ENCODE results near the gene GPR84. TPM values are rescaled to one million over a fixed set of nuclear protein-coding genes. Genes with fewer than 3 reads are reported as not detected.

Gene GPR84
- total and polyA plus RNA-seq, 2 of the 13 experiments (the other 11 are each of a cell fraction or from before 2014, with no cell fraction given) = not detected

DNA sequence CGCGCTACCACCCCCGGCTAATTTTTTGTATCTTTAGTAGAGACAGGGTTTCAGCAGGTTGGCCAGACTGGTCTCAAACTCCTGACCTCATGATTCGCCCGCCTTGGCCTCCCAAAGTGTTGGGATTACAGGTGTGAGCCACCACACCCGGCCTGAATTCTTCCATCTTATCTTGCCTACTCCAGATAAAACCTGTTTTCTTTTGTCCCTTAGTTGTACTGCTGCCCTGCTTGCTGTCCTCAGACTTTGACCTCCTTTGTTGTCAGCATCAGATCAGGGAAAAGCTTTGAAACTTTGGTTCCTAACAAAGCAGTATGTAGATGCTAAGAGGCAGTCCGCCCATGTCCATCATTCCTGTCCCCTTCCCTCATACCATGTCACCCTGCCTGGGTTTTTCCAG is 23.4 kb downstream of the GPR84 start (continued):
- TF ChIP-seq PAXIP1 (CRISPR knock-in tag; conservative IDR thresholded peaks at IDR 0.05) (0 out of 2 replicates have a peak, but pooled peaks have one; percentile 11), ZNF460 (CRISPR knock-in tag; IDR thresholded peaks at IDR 0.05; ENCODE audit: borderline replicate concordance) (peak; percentile 93), RBFOX2 (IDR thresholded peaks at IDR 0.05; ENCODE audit: low read depth, low read length) (no peak)

- H3K9ac ChIP-seq (ENCODE audit: insufficient read depth, low read depth, low read length) = no peak overlapping the region
- H3K36me3 ChIP-seq (replicated peaks in 1 of 2; ENCODE audit: control insufficient read depth in 1 of 2, insufficient read depth in 2 of 2, low read length in 2 of 2) = peaks cover 10 to 29% of the 10 kb centered on the region in 2 experiments
- WGBS (ENCODE audit: low lambda C conversion rate) = 96% methylated on average over 4 of the region's 4 CpGs
- in situ Hi-C loops (cut with HindIII; ENCODE audit: extremely low pct_ligation_motif_present, low pct_unique_long_range_greater_than_20kb) = no loop called here
- no peaks in the 10 kb centered on the region for H3K27me3 ChIP-seq (ENCODE audit: control insufficient read depth in 1 of 2, insufficient read depth in 2 of 2, low read length in 2 of 2)
- H3K4me2 ChIP-seq (ENCODE audit: low read depth, low read length) = no peak overlapping the region
- ATAC-seq = no peak
- H3K4me3 ChIP-seq (replicated peaks in 1 of 3; ENCODE audit: insufficient read depth in 1 of 3, low read depth in 2 of 3, low read length in 3 of 3) = no peak overlapping the region
- intact Hi-C loops (cut with micrococcal nuclease; ENCODE audit: unreplicated experiment) = no loop called here
- H3K27ac ChIP-seq (ENCODE audit: extremely low read length, insufficient read depth, low read length) = no peak overlapping the region
- DNase-seq (ENCODE audit: low spot score) = no peak
- no peak overlapping the region for H2AFZ ChIP-seq (ENCODE audit: low read length)
- no TSS peak for BruUV-seq (replicated peaks)
- H3K79me2 ChIP-seq (ENCODE audit: insufficient read depth, low read length) = peaks cover 5% of the 10 kb centered on the region
- peaks cover 68% of the 10 kb centered on the region for H3K4me1 ChIP-seq (ENCODE audit: insufficient read depth, low read length)
- FAIRE-seq = no peak
- ChIA-PET CTCF (ENCODE audit: low intra/inter-chr PET ratio, low total read pairs) (no interaction called here), POLR2A (interaction anchor here (1.3 kb wide), 1 partner anchor 11 kb away, joined by 4 read pairs; no protein-coding TSS in a partner anchor)
- no peaks in the 10 kb centered on the region for H3K9me3 ChIP-seq (ENCODE audit: low read length)
- no peaks in the 10 kb centered on the region for H4K20me1 ChIP-seq (ENCODE audit: insufficient read depth, low read length)
- TF ChIP-seq ZNF546 (CRISPR knock-in tag; conservative IDR thresholded peaks at IDR 0.05) = no peak
- TF ChIP-seq, protein P1, sequence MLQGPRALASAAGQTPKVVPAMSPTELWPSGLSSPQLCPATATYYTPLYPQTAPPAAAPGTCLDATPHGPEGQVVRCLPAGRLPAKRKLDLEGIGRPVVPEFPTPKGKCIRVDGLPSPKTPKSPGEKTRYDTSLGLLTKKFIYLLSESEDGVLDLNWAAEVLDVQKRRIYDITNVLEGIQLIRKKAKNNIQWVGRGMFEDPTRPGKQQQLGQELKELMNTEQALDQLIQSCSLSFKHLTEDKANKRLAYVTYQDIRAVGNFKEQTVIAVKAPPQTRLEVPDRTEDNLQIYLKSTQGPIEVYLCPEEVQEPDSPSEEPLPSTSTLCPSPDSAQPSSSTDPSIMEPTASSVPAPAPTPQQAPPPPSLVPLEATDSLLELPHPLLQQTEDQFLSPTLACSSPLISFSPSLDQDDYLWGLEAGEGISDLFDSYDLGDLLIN (CRISPR knock-in tag; IDR thresholded peaks at IDR 0.05; ENCODE audit: borderline replicate concordance) = no peak
- no peak for TF ChIP-seq ERF (CRISPR knock-in tag; IDR thresholded peaks at IDR 0.05)
- no peak for TF ChIP-seq CSRNP1 (CRISPR knock-in tag; IDR thresholded peaks at IDR 0.05)
- TF ChIP-seq ZNF335 (CRISPR knock-in tag; IDR thresholded peaks at IDR 0.05) = no peak
- TF ChIP-seq ZNF569 (CRISPR knock-in tag; IDR thresholded peaks at IDR 0.05; ENCODE audit: borderline replicate concordance) = no peak
- no peak for TF ChIP-seq NR2F6 (IDR thresholded peaks at IDR 0.05)
- no peak for TF ChIP-seq NR2F6 (CRISPR knock-in tag; IDR thresholded peaks at IDR 0.05)
- TF ChIP-seq FOSL1 (CRISPR knock-in tag; IDR thresholded peaks at IDR 0.05; ENCODE audit: borderline replicate concordance) = no peak
- no peak for TF ChIP-seq STAG1 (CRISPR knock-in tag; IDR thresholded peaks at IDR 0.05)
These were observed 25.5 kb downstream of the GPR84 start for GRCh38 chr12:54338698-54339296.
